Left renal pelvis (tissue), 4 donors: Measurements from ENCODE around the gene WDR27. TPM values are rescaled to one million over a fixed set of nuclear protein-coding genes. Genes with fewer than 3 reads are reported as not detected.
"Not testable (repeated sequence)": the region's sequence is repeated elsewhere in the genome, so short reads cannot be mapped to it uniquely, and the experiment has no call there.

Experiments used
- DNase-seq, 4 donors: peaks; one replicate each; pipeline ENCODE4 v3.0.0-alpha.2; 2013; ENCODE audit warnings: low read depth in 4 of 4, low spot score in 3 of 4
- polyA plus RNA-seq, 4 donors: library from polyadenylated mRNA; unstranded; fragments of 120-200 nt; gene quantifications; one replicate each; pipeline ENCODE4 v1.2.1, GENCODE V29; 2013; ENCODE audit not compliant: insufficient read length in 4 of 4

The WDR27 gene
- polyA plus RNA-seq, 4 donors: 35.9 to 88.8 (median 59.5) TPM

GRCh38 chr6:169714178-169714577 lies 12.3 kb upstream of the WDR27 start:
- no peak for DNase-seq

GRCh38 chr6:169710009-169710408 lies 8.2 kb upstream of the WDR27 start:
- no peak for DNase-seq

- no peak for DNase-seq
These were observed 7.5 kb upstream of the WDR27 start for GRCh38 chr6:169709293-169709692.

GRCh38 chr6:169707772-169708171 lies 5.9 kb upstream of the WDR27 start:
- DNase-seq: no peak

- DNase-seq: no peak
These were observed 1.0 kb upstream of the WDR27 start for GRCh38 chr6:169702840-169703246.

GRCh38 chr6:169701311-169701953 lies 397 bp downstream of the WDR27 start:
- DNase-seq: no peak

GRCh38 chr6:169700296-169700695 lies 1.5 kb downstream of the WDR27 start:
- no peak for DNase-seq

GRCh38 chr6:169697115-169697514 lies 4.7 kb downstream of the WDR27 start:
- DNase-seq: not testable (repeated sequence)

GRCh38 chr6:169695131-169695530 lies 6.7 kb downstream of the WDR27 start:
- DNase-seq: no peak

GRCh38 chr6:169692516-169692915 lies 9.3 kb downstream of the WDR27 start:
- no peak for DNase-seq

- no peak for DNase-seq
These were observed 10.6 kb downstream of the WDR27 start for GRCh38 chr6:169691260-169691659.

GRCh38 chr6:169689287-169689686 lies 12.5 kb downstream of the WDR27 start:
- DNase-seq: no peak

GRCh38 chr6:169685860-169686259 lies 16.0 kb downstream of the WDR27 start:
- no peak for DNase-seq

- DNase-seq: no peak
These were observed 17.8 kb downstream of the WDR27 start for GRCh38 chr6:169684056-169684455.

GRCh38 chr6:169678342-169678741 lies 23.5 kb downstream of the WDR27 start:
- DNase-seq: no peak

- no peak for DNase-seq
These were observed 24.7 kb downstream of the WDR27 start for GRCh38 chr6:169677096-169677495.

- DNase-seq: no peak
These were observed 26.8 kb downstream of the WDR27 start for GRCh38 chr6:169675011-169675410.

- no peak for DNase-seq
These were observed 30.3 kb downstream of the WDR27 start for GRCh38 chr6:169671563-169671962.

- no peak for DNase-seq
These were observed 31.9 kb downstream of the WDR27 start for GRCh38 chr6:169669889-169670288.

GRCh38 chr6:169669147-169669546 lies 32.7 kb downstream of the WDR27 start:
- DNase-seq: no peak

GRCh38 chr6:169668203-169668847 lies 33.5 kb downstream of the WDR27 start:
- no peak for DNase-seq

GRCh38 chr6:169667716-169668115 lies 34.1 kb downstream of the WDR27 start:
- DNase-seq: no peak

GRCh38 chr6:169666441-169666840 lies 35.4 kb downstream of the WDR27 start:
- DNase-seq: no peak
